Activated gamma-delta T cell treated with anti-CD3 and anti-CD28 coated beads, Interleukin-2, amount 50 U/mL, for 16 hours (primary cell): ENCODE results near the gene PPIG.
"Not testable (repeated sequence)": the region's sequence is repeated elsewhere in the genome, so short reads cannot be mapped to it uniquely, and the experiment has no call there.

ENCODE experiments used
- DNase-seq: peaks from one replicate; pipeline ENCODE4 v3.0.0-alpha.2; 2020; ENCODE audit warnings: low read depth

PPIG gene

DNA sequence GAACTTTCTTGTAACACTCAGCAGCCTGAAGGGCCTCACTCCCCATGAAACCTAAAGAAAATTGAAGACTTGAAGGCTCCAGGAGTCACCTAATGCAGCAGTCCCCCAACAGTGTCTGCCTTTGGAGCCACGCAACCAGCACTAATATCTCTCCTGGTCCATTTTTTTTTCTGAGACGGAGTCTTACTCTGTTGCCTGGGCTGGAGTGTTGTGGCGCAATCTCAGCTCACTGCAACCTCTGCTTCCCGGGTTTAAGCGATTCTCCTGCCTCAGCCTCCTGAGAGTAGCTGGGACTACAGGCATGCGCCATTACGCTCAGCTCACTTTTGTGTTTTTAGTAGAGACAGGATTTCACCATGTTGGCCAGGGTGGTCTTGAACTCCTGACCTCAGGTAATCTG, 12.4 kb downstream of the PPIG start:
- not testable (repeated sequence) for DNase-seq

DNA sequence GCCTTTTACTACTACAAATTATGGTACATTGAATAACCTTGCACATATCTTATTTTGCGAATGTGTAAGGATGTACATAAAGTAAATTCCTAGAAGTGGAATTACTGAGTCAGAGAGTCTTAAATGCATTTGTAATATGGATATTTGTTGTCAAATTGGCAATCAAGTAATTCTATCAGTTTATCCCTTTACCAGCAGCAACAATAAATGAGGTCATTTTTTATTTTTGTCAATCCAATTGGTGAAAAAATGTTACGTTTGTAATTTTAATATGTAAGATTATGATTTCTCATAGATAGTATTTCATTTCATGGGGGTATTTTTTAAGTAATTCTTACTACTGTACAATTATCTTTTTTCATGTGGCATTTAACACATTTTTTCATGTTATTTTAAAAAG, 14.8 kb downstream of the PPIG start:
- DNase-seq = no peak

- no peak for DNase-seq
Measured at GRCh38 chr2:169599568-169599967, 15.4 kb downstream of the PPIG start.

DNA sequence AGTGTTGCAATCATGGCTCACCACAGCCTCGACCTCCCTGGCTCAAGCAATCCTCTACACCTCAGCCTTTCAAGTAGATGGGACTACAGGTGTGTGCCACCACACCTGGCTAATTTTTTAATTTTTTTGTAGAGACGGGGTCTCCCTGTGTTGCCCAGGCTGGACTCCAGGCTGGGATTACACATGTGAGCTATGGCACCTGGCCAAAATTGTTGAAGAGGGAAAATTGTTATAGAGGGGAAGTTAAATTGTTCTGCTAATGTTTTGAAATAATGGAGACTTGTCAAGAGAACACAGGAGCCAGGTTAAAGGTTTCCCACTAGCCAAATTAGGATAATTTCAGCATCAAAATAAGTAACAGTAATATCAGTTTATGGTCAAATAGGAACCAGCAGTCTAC, 25.1 kb downstream of the PPIG start:
- DNase-seq = no peak

- DNase-seq = no peak
Measured at GRCh38 chr2:169613876-169614275, 29.7 kb downstream of the PPIG start.

DNA sequence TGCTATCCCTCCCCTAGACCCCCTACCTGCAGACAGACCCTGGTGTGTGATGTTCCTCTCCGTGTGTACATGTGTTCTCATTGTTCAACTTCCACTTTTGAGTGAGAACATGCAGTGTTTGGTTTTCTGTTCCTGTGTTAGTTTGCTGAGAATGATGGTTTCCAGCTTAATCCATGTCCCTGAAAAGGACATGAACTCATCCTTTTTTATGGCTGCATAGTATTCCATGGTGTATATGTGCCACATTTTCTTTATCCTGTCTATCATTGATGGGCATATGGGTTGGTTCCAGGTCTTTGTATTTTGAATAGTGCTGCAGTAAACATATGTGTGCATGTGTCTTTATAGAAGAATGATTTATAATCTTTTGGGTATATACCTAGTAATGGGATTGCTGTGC, 31.8 kb downstream of the PPIG start:
- not testable (repeated sequence) for DNase-seq

DNA sequence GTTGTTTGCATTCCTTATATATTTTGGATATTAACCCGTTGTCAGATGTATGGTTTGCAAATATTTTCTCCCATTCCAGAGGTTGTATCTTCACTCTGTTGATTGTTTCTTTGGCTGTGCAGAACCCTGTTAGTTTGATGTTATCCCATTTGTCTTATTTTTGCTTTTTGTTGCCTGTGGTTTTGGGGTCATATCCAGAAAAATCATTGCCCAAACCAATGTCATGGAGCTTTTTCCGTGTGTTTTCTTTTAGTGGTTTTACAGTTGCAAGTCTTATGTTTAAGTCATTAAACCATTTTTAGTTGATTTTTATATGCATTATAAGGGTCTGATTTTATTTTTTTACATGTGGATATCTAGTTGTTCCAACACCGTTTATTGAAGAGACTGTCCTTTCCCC, 35.8 kb downstream of the PPIG start:
- DNase-seq = no peak

DNA sequence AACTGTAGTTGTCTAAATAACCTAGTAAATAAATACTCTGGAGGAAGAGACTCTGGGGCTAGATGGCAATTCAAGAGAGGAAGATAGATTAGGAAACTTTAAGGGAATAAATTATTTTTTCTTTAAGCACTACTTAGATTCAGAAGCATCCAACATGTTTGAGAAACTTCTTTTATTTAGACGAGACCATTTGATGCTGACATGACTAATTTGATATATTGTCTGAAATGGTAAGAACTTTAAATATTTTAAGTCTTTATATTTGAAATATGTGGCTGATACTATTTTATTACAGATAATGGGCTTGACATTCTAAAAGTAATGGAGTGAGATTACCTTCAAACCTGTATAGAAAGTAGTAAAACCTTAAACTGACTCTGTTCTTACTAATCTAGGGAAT, 36.4 kb downstream of the PPIG start:
- DNase-seq = no peak

DNA sequence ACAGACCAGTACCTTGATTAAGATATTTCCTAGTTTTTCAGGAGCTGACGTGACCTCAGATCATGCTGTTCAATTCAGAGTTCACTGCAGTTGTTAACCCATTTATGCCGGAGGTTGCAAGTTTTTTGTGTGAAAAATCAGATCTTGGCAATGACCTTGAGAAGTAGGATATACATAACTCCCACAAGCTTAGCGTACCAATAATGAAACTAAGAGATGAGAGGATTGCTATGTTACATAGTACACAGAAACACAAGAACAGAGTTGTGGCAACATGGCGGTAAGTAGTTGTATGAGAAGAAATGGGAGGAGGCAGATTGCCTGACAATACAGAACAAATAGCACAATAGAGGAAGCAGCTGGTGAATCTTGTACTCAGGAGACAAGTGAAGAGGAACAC, 39.1 kb downstream of the PPIG start:
- no peak for DNase-seq

GRCh38 chr2:169625781-169626180, 41.6 kb downstream of the PPIG start:
- no peak for DNase-seq

DNA sequence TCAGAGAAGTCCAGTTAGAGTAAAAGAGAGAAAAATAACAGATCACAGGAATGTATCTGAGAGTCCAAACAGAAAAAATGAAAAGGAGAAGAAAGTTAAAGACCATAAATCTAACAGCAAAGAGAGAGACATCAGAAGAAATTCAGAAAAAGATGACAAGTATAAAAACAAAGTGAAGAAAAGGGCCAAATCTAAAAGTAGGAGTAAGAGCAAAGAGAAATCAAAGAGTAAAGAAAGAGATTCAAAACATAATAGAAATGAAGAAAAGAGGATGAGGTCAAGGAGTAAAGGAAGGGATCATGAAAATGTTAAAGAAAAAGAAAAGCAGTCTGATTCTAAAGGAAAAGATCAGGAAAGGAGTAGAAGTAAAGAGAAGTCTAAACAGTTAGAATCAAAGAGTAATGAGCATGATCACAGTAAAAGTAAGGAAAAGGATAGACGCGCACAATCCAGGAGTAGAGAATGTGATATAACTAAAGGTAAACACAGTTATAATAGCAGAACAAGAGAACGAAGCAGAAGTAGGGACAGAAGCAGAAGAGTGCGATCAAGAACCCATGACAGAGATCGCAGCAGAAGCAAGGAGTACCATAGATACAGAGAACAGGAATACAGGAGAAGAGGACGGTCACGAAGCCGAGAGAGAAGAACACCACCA, 52.4 kb downstream of the PPIG start:
- no peak for DNase-seq

DNA sequence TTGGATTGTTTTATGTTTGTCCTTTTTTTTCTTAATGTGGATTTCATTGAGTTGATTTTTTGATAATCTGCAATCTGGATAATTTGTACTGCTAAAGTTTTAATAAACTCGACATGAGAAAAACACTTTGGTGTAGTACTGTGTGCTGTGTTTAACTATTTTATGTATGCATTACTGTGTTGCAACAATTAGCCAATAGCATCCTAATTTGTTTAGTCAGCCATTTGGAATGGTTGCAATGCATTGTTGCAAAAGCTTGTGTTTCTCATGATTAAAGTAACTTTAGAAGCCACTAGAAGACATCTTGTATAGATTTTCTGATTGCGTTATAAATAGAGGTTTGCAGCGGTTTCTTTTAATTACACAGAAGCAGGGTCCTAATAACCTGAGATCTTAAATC, 53.5 kb downstream of the PPIG start:
- no peak for DNase-seq

DNA sequence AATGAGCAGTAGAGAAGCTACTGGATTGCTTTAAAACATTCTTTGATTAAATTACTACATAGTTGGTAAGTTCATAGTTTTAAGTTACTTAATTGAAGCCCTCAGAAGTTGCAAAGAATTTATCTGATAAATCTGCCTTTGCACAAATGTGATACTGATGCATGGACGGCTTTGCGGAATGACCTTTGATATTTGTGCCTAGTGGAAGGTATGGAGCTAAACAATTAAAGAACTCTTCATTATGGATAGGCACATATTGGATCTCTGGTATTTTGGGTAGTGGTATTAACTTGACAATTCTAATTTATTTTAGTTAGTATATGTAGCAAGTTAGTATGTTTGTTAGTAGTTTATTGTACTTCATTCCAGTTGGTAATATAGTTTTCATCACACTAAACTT, 56.0 kb downstream of the PPIG start:
- DNase-seq = no peak

- DNase-seq = no peak
Measured at GRCh38 chr2:169641464-169641863, 57.3 kb downstream of the PPIG start.

DNA sequence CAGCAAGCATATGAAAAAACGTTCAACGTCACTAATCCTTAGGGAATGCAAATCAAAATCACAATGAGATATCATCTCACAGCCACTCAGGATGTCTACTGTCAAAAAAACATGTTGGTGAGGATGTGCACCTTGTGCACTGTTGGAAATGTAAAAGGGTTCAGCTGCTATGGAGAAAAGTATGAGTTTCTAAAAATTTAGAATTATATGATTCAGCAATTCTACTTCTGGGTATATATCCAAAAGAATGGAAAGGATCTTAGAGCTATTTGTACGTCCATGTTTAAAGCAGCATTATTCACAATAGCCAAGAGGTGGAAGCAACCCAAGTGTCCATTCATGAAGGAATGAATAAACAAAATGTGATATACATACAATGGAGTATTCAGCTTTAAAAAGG, 60.0 kb downstream of the PPIG start:
- DNase-seq = no peak

DNA sequence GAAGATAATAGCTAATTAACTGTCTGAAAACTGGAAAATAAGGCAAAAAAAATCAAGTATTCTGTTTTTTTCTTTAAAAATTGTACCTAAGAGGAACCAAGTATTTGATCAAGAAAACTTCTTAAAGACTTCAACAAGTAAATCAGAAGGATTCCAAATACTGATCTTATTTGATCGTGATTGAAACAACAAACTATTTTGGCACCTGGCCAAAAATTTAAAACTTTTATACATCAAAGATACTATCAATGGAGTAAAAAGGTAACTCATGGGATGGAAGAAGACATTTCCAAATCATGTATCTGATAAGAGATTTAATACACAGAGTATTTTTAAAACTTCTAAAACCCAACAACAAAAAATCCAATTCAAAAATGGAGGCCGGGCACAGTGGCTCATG, 63.3 kb downstream of the PPIG start:
- DNase-seq = no peak

- no peak for DNase-seq
Measured at GRCh38 chr2:169649278-169649677, 65.1 kb downstream of the PPIG start.

DNA sequence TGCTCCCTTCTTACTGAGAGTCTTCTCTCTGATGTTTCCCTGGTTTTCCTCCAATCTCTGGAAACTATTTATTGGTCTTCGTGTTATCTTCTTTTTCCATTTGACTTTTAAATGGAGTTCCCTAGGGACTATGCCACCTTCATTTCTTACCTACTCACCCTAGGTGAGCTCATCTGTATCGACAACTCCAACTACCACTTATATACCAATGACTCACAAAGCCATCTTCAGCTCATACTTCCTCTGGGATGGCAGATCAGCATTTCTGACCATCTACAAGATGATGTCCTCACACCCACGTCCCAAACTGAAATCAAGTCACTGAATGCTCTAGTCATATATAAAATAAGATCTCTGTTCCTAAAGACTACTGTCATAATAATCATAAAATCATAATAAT, 69.5 kb downstream of the PPIG start:
- no peak for DNase-seq

- DNase-seq = no peak
Measured at GRCh38 chr2:169656164-169656563, 72.0 kb downstream of the PPIG start.

GRCh38 chr2:169658877-169659276, 74.7 kb downstream of the PPIG start:
- no peak for DNase-seq

- DNase-seq = no peak
Measured at GRCh38 chr2:169659320-169659719, 75.2 kb downstream of the PPIG start.

- DNase-seq = no peak
Measured at GRCh38 chr2:169661265-169661664, 77.1 kb downstream of the PPIG start.

GRCh38 chr2:169662744-169663143, 78.6 kb downstream of the PPIG start:
- DNase-seq = no peak

GRCh38 chr2:169663247-169663646, 79.1 kb downstream of the PPIG start:
- no peak for DNase-seq

- no peak for DNase-seq
Measured at GRCh38 chr2:169664600-169664977, 80.4 kb downstream of the PPIG start.
